ENCODE data around the gene SEMA6A.
"Not testable (repeated sequence)": the region's sequence is repeated elsewhere in the genome, so short reads cannot be mapped to it uniquely, and the experiment has no call there.

SEMA6A gene

GRCh38 chr5:116546033-116546742, 28.4 kb downstream of the SEMA6A start:
- no peak for DNase-seq

- not testable (repeated sequence) for DNase-seq
Observed at GRCh38 chr5:116545465-116545864, 29.2 kb downstream of the SEMA6A start.

GRCh38 chr5:116544531-116545241, 29.9 kb downstream of the SEMA6A start:
- no peak for DNase-seq

- no peak for DNase-seq
Observed at GRCh38 chr5:116543501-116543900, 31.1 kb downstream of the SEMA6A start.

- no peak for DNase-seq
Observed at GRCh38 chr5:116542619-116543018, 32.0 kb downstream of the SEMA6A start.

GRCh38 chr5:116539222-116539621, 35.4 kb downstream of the SEMA6A start:
- DNase-seq: no peak

GRCh38 chr5:116536316-116537083, 38.1 kb downstream of the SEMA6A start:
- DNase-seq: no peak

GRCh38 chr5:116534964-116535651, 39.5 kb downstream of the SEMA6A start:
- DNase-seq: no peak

- DNase-seq: no peak
Observed at GRCh38 chr5:116532762-116533525, 41.7 kb downstream of the SEMA6A start.

GRCh38 chr5:116531635-116532034, 43.0 kb downstream of the SEMA6A start:
- no peak for DNase-seq

- no peak for DNase-seq
Observed at GRCh38 chr5:116531117-116531516, 43.5 kb downstream of the SEMA6A start.

- no peak for DNase-seq
Observed at GRCh38 chr5:116530276-116530675, 44.3 kb downstream of the SEMA6A start.

GRCh38 chr5:116529615-116530014, 45.0 kb downstream of the SEMA6A start:
- DNase-seq: no peak

GRCh38 chr5:116528519-116529234, 45.9 kb downstream of the SEMA6A start:
- DNase-seq: no peak

- DNase-seq: no peak
Observed at GRCh38 chr5:116527582-116527981, 47.0 kb downstream of the SEMA6A start.

- DNase-seq: no peak
Observed at GRCh38 chr5:116525674-116526073, 48.9 kb downstream of the SEMA6A start.

GRCh38 chr5:116524966-116525365, 49.7 kb downstream of the SEMA6A start:
- DNase-seq: no peak

GRCh38 chr5:116524051-116524904, 50.3 kb downstream of the SEMA6A start:
- DNase-seq: no peak

GRCh38 chr5:116523182-116523581, 51.4 kb downstream of the SEMA6A start:
- DNase-seq: not testable (repeated sequence)

GRCh38 chr5:116522356-116523136, 52.1 kb downstream of the SEMA6A start:
- DNase-seq: no peak

Data from activated CD4-positive, alpha-beta T cell treated with anti-CD3 and anti-CD28 coated beads, Interleukin-2, amount 50 U/mL, for 16 hours (primary cell).